DMS53 treated with DMSO at 0.1 percent for 48 hours (cell line): ENCODE measurements around the gene ORMDL2.
A peak's percentile ranks its signal among the peaks of the same experiment; 100 is the strongest.

ENCODE experiments used
- DNase-seq: peaks from one replicate; lab custom pipeline; 2025; ENCODE audit not compliant: unreplicated experiment; lab: John Stamatoyannopoulos, UW

Gene ORMDL2, protein sequence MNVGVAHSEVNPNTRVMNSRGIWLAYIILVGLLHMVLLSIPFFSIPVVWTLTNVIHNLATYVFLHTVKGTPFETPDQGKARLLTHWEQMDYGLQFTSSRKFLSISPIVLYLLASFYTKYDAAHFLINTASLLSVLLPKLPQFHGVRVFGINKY

DNA sequence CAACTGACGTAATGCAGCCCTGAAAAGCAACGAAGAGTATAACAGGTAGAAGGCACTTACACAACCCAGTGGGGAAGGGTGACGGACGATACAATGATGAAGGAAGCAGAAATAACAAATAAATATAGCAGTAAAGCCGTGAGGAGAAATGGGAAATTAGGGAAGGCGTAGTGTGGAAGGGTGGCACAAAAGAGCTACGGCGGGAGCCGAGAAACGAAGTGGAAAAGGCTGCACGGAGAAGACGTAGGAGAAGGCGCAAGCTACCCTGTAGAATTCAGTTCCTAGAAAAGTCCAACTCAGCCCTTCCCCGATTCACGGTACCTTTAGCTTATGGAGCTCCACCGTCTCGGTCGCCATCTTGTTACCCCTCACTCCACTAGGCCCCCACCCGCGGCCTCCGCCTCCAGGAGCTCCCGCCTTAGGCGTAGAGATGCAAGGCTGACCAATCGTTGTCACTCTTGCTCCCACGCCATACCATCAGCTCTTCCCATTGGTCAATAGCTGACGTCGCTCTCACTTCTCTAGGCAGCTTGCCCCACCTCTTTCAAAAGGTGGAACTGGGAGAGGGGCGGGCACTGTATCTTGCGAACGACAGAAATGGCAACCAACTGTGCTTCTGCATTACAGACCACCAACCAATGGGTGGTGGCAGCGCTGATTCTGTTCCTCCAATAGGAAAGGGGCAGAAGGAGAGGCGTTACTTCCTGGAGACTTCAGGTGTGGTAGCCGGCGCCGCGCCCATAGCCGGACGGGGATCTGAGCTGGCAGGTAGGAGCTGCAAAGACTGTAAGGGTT lies at the start of gene ORMDL2, which contains the start of gene SARNP:
Gene ORMDL2 (plus strand): TSS at position 697 of the 795 bp plus-strand sequence. CDS start 959 bp downstream, outside the sequence.
Gene SARNP (minus strand): TSS at position 380 of the 795 bp plus-strand sequence. CDS start 23 bp downstream, at position 357.
- DNase-seq, result peak; percentile 99

GRCh38 chr12:55771736-55772135 lies 46.1 kb upstream of the ORMDL2 start:
- DNase-seq, result no peak

DNA sequence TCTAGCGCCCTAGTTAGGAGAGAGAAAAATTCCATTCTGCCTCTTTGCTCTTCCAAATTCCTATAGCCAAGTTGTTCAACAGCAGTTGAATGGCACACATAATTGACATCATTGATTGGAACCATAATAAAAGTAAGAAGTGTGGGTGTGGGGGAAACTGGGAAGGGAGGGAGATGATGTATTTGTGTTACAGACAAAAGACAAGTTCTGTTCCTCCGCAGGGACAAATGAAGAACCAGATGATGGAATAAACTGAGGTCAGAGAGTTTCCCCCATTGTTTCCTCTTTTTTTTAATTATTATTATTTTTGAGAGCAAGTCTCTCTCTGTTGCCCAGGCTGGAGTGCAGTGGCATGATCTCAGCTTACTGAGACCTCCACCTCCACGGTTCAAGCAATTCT lies 40.0 kb upstream of the ORMDL2 start:
- DNase-seq, result no peak

DNA sequence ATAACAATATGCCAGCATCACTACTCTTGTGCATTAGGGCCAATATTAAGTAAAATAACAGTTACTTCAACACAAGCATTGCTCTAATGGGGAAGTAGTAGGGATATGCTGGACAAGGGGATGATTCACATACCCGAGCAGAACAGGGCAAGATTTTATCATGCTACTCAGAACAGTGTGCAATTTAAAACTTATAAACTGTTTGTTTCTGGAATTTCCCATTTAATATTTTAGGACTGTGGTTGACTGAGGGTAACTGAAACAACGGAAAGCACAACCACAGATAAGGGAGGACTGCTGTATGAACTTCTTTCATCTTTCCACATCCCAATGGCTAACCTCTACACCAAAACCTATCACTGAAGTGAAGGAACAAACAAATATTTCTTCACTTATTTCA lies 37.2 kb upstream of the ORMDL2 start:
- no peak for DNase-seq

GRCh38 chr12:55788546-55788945 lies 29.3 kb upstream of the ORMDL2 start:
- DNase-seq, result no peak

DNA sequence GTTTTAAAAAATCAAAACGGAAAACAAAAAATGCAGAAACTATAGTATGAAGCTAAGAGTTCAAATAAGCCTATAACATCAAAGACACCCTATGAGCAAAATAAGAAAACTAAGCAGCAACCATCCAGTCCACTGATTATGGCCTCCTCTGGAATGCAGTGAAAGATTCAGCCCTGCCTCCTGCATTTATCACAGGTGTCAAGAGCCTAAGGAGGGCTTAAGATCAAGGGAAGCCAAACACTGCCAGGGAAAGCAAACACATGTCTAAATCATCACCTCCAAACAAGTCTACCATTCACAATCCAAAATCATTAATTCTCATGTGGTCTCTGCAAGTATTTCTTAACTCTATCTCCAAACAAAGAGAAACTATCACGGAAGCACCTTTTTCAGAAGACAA lies 28.7 kb upstream of the ORMDL2 start:
- DNase-seq, result no peak

DNA sequence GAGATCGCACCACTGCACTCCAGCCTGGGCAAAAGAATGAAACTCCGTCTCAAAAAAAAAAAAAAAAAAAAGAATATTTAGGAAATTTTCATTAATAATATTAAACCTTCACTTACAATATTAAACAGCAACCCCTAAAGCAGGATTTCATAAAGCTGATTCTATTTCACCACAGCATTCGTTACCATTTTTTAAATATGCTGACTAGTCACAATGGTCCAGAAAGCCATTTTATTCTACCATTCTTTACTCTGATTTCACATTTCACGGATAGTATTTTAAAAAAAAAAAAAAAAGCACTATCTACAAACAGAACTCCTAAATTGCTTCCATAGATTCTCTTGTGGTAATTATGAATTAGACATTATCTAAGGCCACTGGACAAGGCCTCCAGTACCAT lies 27.9 kb upstream of the ORMDL2 start:
- DNase-seq, result no peak

DNA sequence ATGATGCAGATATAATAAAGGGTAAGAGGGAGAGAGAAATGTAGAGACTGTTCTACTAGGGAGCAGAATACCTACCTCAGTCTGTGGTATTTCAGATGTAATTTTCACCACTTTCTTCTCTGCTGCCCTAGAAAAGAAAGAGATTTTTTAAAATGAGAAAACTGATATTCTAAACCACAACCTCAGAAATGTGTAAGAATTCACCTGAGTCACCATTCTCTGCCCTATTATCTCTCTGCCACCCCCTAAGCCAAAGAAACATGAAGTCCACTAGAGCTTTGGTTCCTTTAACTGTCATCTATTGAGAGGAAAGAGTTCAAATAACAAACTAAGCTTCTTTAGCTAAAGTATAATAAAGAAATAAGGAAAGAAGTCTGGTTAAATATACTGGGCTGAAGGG lies 21.9 kb upstream of the ORMDL2 start:
- no peak for DNase-seq

- peak; percentile 39 for DNase-seq
These were observed 20.8 kb upstream of the ORMDL2 start for GRCh38 chr12:55797068-55797467.

DNA sequence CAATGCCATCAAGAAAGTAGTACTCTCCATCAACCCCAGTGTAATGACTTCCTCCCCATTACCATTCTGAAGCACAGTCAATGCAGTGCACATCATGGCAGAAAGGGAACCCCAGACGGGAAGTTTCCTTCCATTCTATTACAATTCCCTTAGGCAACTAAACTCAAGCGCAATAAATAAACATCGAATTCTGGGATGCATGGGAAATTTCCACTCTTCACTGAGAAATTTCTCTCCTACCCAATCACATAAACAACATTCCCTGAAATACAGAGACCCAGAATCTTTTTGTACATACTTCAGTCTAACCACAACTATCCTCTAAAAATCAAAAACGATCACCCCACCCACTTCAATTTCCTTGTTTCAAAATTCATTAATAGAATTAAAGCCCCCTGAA lies 20.3 kb upstream of the ORMDL2 start:
- DNase-seq, result no peak

- DNase-seq, result no peak
These were observed 10.9 kb upstream of the ORMDL2 start for GRCh38 chr12:55806982-55807381.

DNA sequence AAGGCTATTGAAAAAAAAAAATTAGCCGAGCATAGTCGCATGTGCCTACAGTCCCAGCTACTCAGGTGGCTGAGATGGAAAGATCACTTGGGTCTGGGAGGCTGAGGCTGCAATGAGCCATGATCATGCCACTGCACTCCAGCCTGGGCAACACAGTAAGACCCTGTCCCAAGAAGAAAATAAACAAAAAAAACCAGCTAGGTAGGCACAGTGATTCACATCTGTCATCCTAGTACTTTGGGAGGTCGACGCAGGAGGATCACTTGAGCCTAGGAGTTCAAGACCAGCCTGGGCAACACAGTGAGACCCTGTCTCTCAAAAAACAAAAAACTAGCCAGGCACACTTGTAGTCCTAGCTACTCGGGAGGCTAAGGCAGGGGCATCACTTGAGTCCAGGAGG lies 8.6 kb upstream of the ORMDL2 start:
- no peak for DNase-seq

DNA sequence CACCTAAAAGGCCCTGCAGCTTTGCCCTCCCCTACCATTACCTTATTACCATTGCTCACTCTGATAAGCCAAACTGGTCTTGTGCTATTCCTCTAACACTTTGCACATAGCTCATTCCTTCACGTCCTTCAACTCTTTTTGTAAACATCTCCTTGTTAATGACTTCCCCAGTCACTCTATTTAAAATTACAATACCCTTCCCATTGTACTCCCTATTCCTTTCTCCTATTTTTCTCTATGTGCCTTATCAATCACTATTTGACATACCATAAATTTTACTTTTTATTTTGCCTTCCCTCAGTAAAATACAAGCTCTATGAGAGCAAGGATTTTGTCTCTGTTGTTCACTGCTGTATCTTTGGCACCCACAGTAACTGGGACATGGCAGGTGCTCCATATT lies 5.8 kb upstream of the ORMDL2 start:
- DNase-seq, result no peak

GRCh38 chr12:55814257-55814656 lies 3.6 kb upstream of the ORMDL2 start:
- no peak for DNase-seq

GRCh38 chr12:55815473-55815872 lies 2.4 kb upstream of the ORMDL2 start:
- DNase-seq, result no peak

DNA sequence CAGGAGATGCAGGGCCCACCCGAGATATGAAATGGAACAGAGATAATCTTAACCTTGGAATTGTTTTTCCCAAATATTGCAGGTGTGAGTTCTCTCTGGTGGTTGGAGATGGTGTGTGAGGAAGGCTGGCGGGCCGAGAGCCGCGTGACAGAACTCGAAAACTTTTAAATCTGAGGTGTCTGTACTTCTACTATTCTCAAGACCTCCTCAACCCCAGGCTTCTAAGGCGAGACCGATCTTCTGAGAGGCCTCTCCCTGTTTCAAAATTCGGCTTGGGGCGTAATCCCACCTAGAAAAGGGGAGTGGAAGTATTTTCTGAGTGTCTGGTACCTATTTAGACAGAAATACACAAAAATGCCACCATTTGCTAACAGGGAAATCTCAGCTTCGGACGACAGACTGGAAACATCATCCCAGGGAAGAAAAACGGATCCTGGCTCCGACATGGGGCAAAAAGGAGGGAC lies 928 bp upstream of the ORMDL2 start:
- DNase-seq, result no peak

- peak; percentile 56 for DNase-seq
These were observed 393 bp downstream of the ORMDL2 start for GRCh38 chr12:55818140-55818728.

GRCh38 chr12:55818886-55819285 lies 1.0 kb downstream of the ORMDL2 start:
- DNase-seq, result no peak

- DNase-seq, result no peak
These were observed 2.8 kb downstream of the ORMDL2 start for GRCh38 chr12:55820679-55821078.

DNA sequence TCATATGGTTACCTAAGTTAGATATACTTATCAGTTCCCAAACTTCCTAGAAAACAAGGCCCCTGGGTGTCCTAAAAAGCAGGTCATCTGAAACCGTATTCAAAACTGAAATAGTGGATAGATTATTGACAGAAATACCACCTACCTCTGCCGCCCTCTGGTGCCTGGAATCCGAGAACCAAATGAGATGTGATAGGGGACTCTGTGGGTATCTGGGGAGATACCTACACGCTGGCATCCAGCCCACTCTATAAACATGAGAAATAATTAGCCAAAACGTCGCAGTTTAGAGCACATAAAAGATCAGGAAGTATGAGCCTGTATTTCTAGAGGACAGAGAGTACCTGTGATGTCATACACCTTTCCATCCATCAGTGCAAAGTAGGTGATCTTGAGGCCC lies 4.4 kb downstream of the ORMDL2 start:
- no peak for DNase-seq

DNA sequence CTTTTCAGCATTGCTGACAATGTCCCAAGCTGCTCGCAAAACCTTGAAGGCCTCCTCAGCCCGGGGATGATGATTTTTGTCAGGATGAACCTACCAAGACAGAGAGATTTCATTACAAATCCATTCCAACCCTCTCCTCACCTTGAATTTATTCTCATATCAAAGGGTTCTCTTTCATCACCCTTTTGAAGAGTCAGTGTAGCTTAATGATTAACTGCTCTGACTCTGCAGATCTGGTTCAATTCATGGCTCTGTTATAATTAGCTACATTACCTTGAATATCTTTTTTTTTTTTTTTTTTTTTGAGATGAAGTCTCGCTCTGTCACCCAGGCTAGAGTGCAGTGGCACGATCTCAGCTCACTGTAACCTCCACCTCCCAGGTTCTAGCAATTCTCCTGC lies 5.6 kb downstream of the ORMDL2 start:
- peak; percentile 45 for DNase-seq

- DNase-seq, result no peak
These were observed 6.9 kb downstream of the ORMDL2 start for GRCh38 chr12:55824726-55825125.
